Measurements from ENCODE around the gene PITX3.

PITX3 gene

GRCh38 chr10:102185811-102186527, 55.3 kb downstream of the PITX3 start:
- no peak for DNase-seq (ENCODE audit: low read depth in 1 of 2, low spot score in 1 of 2)
- TF ChIP-seq CTCF (IDR thresholded peaks at IDR 0.05; ENCODE audit: insufficient read depth, low read length) (no peak), REST (IDR thresholded peaks at IDR 0.05; ENCODE audit: insufficient replicate concordance, low read depth) (no peak), POLR2AphosphoS5 (IDR thresholded peaks at IDR 0.05; ENCODE audit: low read depth) (no peak), GABPA (IDR thresholded peaks at IDR 0.05; ENCODE audit: low read depth) (no peak), SPI1 (IDR thresholded peaks at IDR 0.05; ENCODE audit: borderline replicate concordance, low read depth) (no peak)
- no peak overlapping the region for H3K4me3 ChIP-seq (replicated peaks; ENCODE audit: insufficient read depth, low read length)
- H3K27ac ChIP-seq (replicated peaks): no peak overlapping the region
- no peaks in the 10 kb centered on the region for H3K27me3 ChIP-seq (ENCODE audit: insufficient read depth, poor library complexity, severe bottlenecking)

DNA sequence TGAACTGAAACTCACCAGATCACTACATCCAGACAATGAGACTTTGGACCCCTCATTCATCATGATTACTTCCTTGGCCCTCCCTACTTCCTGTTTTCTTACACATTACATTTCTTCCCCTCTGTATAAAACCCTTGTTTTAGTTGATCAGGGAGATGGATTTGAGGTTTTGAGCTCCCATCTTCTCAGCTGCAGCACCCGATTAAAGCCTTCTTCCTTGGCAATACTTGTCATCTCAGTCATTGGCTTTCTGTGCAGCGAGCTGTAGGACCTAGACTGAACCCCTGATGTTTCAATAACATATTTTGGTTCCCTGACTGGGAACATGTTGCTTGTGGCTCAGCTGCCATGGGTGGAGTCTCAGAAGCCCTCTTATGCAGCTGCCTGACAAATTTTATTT, 56.0 kb downstream of the PITX3 start:
- Histone ChIP-seq H3K4me3 (replicated peaks; ENCODE audit: insufficient read depth, low read length) (no peak overlapping the region), H3K27me3 (ENCODE audit: insufficient read depth, poor library complexity, severe bottlenecking) (no peaks in the 10 kb centered on the region), H3K27ac (replicated peaks) (no peak overlapping the region)
- TF ChIP-seq REST (IDR thresholded peaks at IDR 0.05; ENCODE audit: insufficient replicate concordance, low read depth) (no peak), POLR2AphosphoS5 (IDR thresholded peaks at IDR 0.05; ENCODE audit: low read depth) (no peak), GABPA (IDR thresholded peaks at IDR 0.05; ENCODE audit: low read depth) (no peak), CTCF (IDR thresholded peaks at IDR 0.05; ENCODE audit: insufficient read depth, low read length) (no peak), SPI1 (IDR thresholded peaks at IDR 0.05; ENCODE audit: borderline replicate concordance, low read depth) (no peak)
- DNase-seq (ENCODE audit: low read depth in 1 of 2, low spot score in 1 of 2): no peak

GRCh38 chr10:102184606-102185005, 56.7 kb downstream of the PITX3 start:
- no peak for DNase-seq (ENCODE audit: low read depth in 1 of 2, low spot score in 1 of 2)
- H3K27me3 ChIP-seq (ENCODE audit: insufficient read depth, poor library complexity, severe bottlenecking): no peaks in the 10 kb centered on the region
- no peak for TF ChIP-seq SPI1 (IDR thresholded peaks at IDR 0.05; ENCODE audit: borderline replicate concordance, low read depth)

More at GRCh38 chr10:102184606-102185005, 56.7 kb downstream of the PITX3 start:
- H3K4me3 ChIP-seq (replicated peaks; ENCODE audit: insufficient read depth, low read length): no peak overlapping the region
- no peak overlapping the region for H3K27ac ChIP-seq (replicated peaks)
